22Rv1 (cell line): Measurements from ENCODE around the gene FSIP1.

Experiments used
- H3K27ac ChIP-seq: fragments of 450-650 bp; 2 replicates; pipeline ENCODE4 v1.5.1; 2017
- CTCF ChIP-seq: fragments of 450-650 bp; IDR thresholded peaks from 2 replicates; pipeline ENCODE4 v1.5.1; 2017; ENCODE audit warnings: mild to moderate bottlenecking
- ZFX ChIP-seq: fragments of 450-650 bp; IDR thresholded peaks from 2 replicates; pipeline ENCODE4 v1.6.1; 2017; ENCODE audit warnings: antibody characterized with exemption, borderline replicate concordance

FSIP1 gene

GRCh38 chr15:39599871-39600270, 182.8 kb downstream of the FSIP1 start:
- H3K27ac ChIP-seq: no peak overlapping the region
- TF ChIP-seq CTCF: no peak
- TF ChIP-seq ZFX: no peak

GRCh38 chr15:39598958-39599845, 183.4 kb downstream of the FSIP1 start:
- TF ChIP-seq CTCF: no peak
- TF ChIP-seq ZFX: no peak
- no peak overlapping the region for H3K27ac ChIP-seq

GRCh38 chr15:39598186-39598850, 184.3 kb downstream of the FSIP1 start:
- TF ChIP-seq CTCF: no peak
- TF ChIP-seq ZFX: no peak
- 0 out of 2 replicates have a peak overlapping the region, but pooled peaks have one; percentile 9 for H3K27ac ChIP-seq

- TF ChIP-seq ZFX (no peak), CTCF (no peak)
These were observed 184.9 kb downstream of the FSIP1 start for GRCh38 chr15:39597751-39598185.

GRCh38 chr15:39597336-39597735, 185.3 kb downstream of the FSIP1 start:
- TF ChIP-seq CTCF (no peak), ZFX (no peak)
- H3K27ac ChIP-seq: no peak overlapping the region

More at GRCh38 chr15:39597751-39598185, 184.9 kb downstream of the FSIP1 start:
- 0 out of 2 replicates have a peak overlapping the region, but pooled peaks have one; percentile 9 for H3K27ac ChIP-seq

- H3K27ac ChIP-seq: 0 out of 2 replicates have a peak overlapping the region, but pooled peaks have one; percentile 6
These were observed 186.1 kb downstream of the FSIP1 start for GRCh38 chr15:39596358-39597051.

More at GRCh38 chr15:39596358-39597051, 186.1 kb downstream of the FSIP1 start:
- no peak for TF ChIP-seq CTCF
- no peak for TF ChIP-seq ZFX
